Peyer's patch (tissue), 4 donors: ENCODE data around the gene P2RY14.

Source experiments
- POLR2A ChIP-seq, 2 donors: fragments of 450-650 bp; IDR thresholded peaks; one replicate each; pipeline ENCODE4 v1.5.1; 2017; ENCODE audit warnings: antibody characterized with exemption in 2 of 2, mild to moderate bottlenecking in 2 of 2, moderate library complexity in 2 of 2
- TF ChIP-seq, protein P1 (sequence below), 6 experiments: fragments of 450-650 bp in 4 of 6; fragments of 200-600 bp in 2 of 6; sonication (generic) in 1 of 6; IDR thresholded peaks; one replicate each; pipeline ENCODE4 v1.5.1; 2017 to 2019; ENCODE audit warnings: antibody characterized with exemption in 6 of 6, mild to moderate bottlenecking in 3 of 6, moderate library complexity in 1 of 6

GRCh38 chr3:151299006-151299405, 20.7 kb upstream of the P2RY14 start:
- TF ChIP-seq POLR2A (IDR thresholded peaks at IDR 0.05), result no peak
- TF ChIP-seq, protein P1, sequence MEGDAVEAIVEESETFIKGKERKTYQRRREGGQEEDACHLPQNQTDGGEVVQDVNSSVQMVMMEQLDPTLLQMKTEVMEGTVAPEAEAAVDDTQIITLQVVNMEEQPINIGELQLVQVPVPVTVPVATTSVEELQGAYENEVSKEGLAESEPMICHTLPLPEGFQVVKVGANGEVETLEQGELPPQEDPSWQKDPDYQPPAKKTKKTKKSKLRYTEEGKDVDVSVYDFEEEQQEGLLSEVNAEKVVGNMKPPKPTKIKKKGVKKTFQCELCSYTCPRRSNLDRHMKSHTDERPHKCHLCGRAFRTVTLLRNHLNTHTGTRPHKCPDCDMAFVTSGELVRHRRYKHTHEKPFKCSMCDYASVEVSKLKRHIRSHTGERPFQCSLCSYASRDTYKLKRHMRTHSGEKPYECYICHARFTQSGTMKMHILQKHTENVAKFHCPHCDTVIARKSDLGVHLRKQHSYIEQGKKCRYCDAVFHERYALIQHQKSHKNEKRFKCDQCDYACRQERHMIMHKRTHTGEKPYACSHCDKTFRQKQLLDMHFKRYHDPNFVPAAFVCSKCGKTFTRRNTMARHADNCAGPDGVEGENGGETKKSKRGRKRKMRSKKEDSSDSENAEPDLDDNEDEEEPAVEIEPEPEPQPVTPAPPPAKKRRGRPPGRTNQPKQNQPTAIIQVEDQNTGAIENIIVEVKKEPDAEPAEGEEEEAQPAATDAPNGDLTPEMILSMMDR (IDR thresholded peaks at IDR 0.05), result no peak
